ENCODE results near the gene R3HDM2.

GRCh38 chr12:57360468-57360867 lies 70.4 kb downstream of the R3HDM2 start:
- TF ChIP-seq CTCF (IDR thresholded peaks at IDR 0.05; ENCODE audit: insufficient read depth, low read depth, low read length) (no peak), EZH2 (IDR thresholded peaks at IDR 0.05; ENCODE audit: insufficient read depth, low read length) (no peak)

All from astrocyte (in vitro differentiated cells and primary cell).